A673 (cell line): ENCODE data around the gene RERE. TPM values are rescaled to one million over a fixed set of nuclear protein-coding genes. Genes with fewer than 3 reads are reported as not detected.
"Not testable (repeated sequence)": the region's sequence is repeated elsewhere in the genome, so short reads cannot be mapped to it uniquely, and the experiment has no call there.

ENCODE experiments used
- BruUV-seq: library from RNA; stranded (reverse); fragments of 400-500 nt; replicated peaks from 2 replicates; lab custom pipeline; 2021; lab: Mats Ljungman, UMichigan
- CTCF ChIA-PET: fragments of 300-600 bp; sonication (Branson Sonifier 250); formaldehyde crosslinking; loops from one replicate; lab custom pipeline; 2022; ENCODE audit warnings: antibody characterized with exemption; lab: Charles Lee
- POLR2A ChIA-PET: fragments of 300-600 bp; sonication (Branson Sonifier 250); formaldehyde crosslinking; loops from one replicate; lab custom pipeline; 2022; ENCODE audit warnings: antibody characterized with exemption; ENCODE audit not compliant: low non-redundant PET; lab: Charles Lee
- DNase-seq: peaks from one replicate; pipeline ENCODE4 v3.0.0-alpha.2; 2015; ENCODE audit warnings: low spot score
- H3K27ac ChIP-seq: fragments of 200-600 bp; sonication (generic); 2 replicates; pipeline ENCODE4 v1.5.1; 2016; ENCODE audit warnings: mixed run types, low read depth, mild to moderate bottlenecking, mixed read lengths, antibody characterized with exemption, low read length; ENCODE audit not compliant: poor library complexity, severe bottlenecking
- H3K27me3 ChIP-seq: fragments of 200-600 bp; sonication (generic); replicated peaks from 2 replicates; pipeline ENCODE4 v1.6.1; 2017; ENCODE audit warnings: mixed run types, low read depth, mild to moderate bottlenecking, mixed read lengths, antibody characterized with exemption, low read length; ENCODE audit not compliant: insufficient read depth, poor library complexity
- H3K36me3 ChIP-seq: fragments of 200-600 bp; sonication (generic); 2 replicates; pipeline ENCODE4 v1.6.1; 2016; ENCODE audit warnings: mixed run types, mild to moderate bottlenecking, mixed read lengths, antibody characterized with exemption, low read length; ENCODE audit not compliant: insufficient read depth, poor library complexity, severe bottlenecking
- H3K4me1 ChIP-seq: fragments of 200-600 bp; sonication (generic); 2 replicates; pipeline ENCODE4 v1.6.1; 2017; ENCODE audit warnings: mixed run types, mild to moderate bottlenecking, mixed read lengths, antibody characterized with exemption, low read length; ENCODE audit not compliant: insufficient read depth, poor library complexity, severe bottlenecking
- H3K4me3 ChIP-seq: fragments of 200-600 bp; sonication (generic); 2 replicates; pipeline ENCODE4 v1.5.1; 2016; ENCODE audit warnings: low read depth, mixed run types, mild to moderate bottlenecking, mixed read lengths, low read length; ENCODE audit not compliant: poor library complexity, severe bottlenecking
- H3K9me3 ChIP-seq: fragments of 200-600 bp; sonication (generic); 2 replicates; pipeline ENCODE4 v1.6.1; 2016; ENCODE audit warnings: mixed run types, low read depth, mild to moderate bottlenecking, mixed read lengths, antibody characterized with exemption, low read length; ENCODE audit not compliant: poor library complexity, severe bottlenecking
- EZH2 ChIP-seq: fragments of 200-600 bp; sonication (generic); IDR thresholded peaks from 2 replicates; pipeline ENCODE4 v1.6.1; 2017; ENCODE audit warnings: borderline replicate concordance, low read depth, mild to moderate bottlenecking, mixed read lengths, antibody characterized with exemption, low read length; ENCODE audit not compliant: poor library complexity, severe bottlenecking
- intact Hi-C: fragments of 100-400 bp; cut with micrococcal nuclease; formaldehyde crosslinking; loops from one replicate; pipeline ENCODE4 v1.10.0; 2022; ENCODE audit not compliant: unreplicated experiment
- total RNA-seq: library from RNA; stranded (reverse); gene quantifications from 2 replicates; pipeline ENCODE4 v1.2.3, GENCODE V29; 2021
- TF ChIP-seq, protein P1 (sequence below): fragments of 300-800, 200-600 bp; sonication (generic); conservative IDR thresholded peaks from 2 replicates; pipeline ENCODE4 v1.5.1; 2017; ENCODE audit warnings: low read depth, mild to moderate bottlenecking, antibody characterized with exemption, low read length, moderate library complexity, mixed read lengths

RERE gene
- total RNA-seq, 1 experiment from 2014 or later, result 188 TPM

- Histone ChIP-seq H3K4me3 (no peak overlapping the region), H3K36me3 (no peaks in the 10 kb centered on the region), H3K4me1 (peaks cover 9% of the 10 kb centered on the region), H3K9me3 (no peaks in the 10 kb centered on the region), H3K27ac (no peak overlapping the region), H3K27me3 (no peaks in the 10 kb centered on the region)
- ChIA-PET CTCF (interaction anchor here (0.7 kb wide), 1 partner anchor 7 kb away, joined by 6 read pairs; no protein-coding TSS in a partner anchor), POLR2A (no interaction called here)
- TF ChIP-seq EZH2, result no peak
- no peak for DNase-seq
- BruUV-seq, result no TSS peak
- intact Hi-C loops, result no loop called here
Observed at GRCh38 chr1:8789314-8790214, 27.9 kb downstream of the RERE start.

- TF ChIP-seq, protein P1, sequence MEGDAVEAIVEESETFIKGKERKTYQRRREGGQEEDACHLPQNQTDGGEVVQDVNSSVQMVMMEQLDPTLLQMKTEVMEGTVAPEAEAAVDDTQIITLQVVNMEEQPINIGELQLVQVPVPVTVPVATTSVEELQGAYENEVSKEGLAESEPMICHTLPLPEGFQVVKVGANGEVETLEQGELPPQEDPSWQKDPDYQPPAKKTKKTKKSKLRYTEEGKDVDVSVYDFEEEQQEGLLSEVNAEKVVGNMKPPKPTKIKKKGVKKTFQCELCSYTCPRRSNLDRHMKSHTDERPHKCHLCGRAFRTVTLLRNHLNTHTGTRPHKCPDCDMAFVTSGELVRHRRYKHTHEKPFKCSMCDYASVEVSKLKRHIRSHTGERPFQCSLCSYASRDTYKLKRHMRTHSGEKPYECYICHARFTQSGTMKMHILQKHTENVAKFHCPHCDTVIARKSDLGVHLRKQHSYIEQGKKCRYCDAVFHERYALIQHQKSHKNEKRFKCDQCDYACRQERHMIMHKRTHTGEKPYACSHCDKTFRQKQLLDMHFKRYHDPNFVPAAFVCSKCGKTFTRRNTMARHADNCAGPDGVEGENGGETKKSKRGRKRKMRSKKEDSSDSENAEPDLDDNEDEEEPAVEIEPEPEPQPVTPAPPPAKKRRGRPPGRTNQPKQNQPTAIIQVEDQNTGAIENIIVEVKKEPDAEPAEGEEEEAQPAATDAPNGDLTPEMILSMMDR, result no peak
- TF ChIP-seq EZH2, result no peak
- intact Hi-C loops, result no loop called here
- no peak overlapping the region for H3K4me3 ChIP-seq
- no peaks in the 10 kb centered on the region for H3K27me3 ChIP-seq
- H3K27ac ChIP-seq, result no peak overlapping the region
- ChIA-PET POLR2A (no interaction called here), CTCF (no interaction called here)
- H3K36me3 ChIP-seq, result no peaks in the 10 kb centered on the region
- peaks cover 4% of the 10 kb centered on the region for H3K4me1 ChIP-seq
- no peak for DNase-seq
- no TSS peak for BruUV-seq
- no peaks in the 10 kb centered on the region for H3K9me3 ChIP-seq
Observed at GRCh38 chr1:8787218-8787617, 30.2 kb downstream of the RERE start.

- POLR2A ChIA-PET, DNase-seq, BruUV-seq, CTCF ChIA-PET, H3K4me1 ChIP-seq, H3K9me3 ChIP-seq, H3K27ac ChIP-seq, intact Hi-C loops, H3K4me3 ChIP-seq, H3K27me3 ChIP-seq, H3K36me3 ChIP-seq: not testable (repeated sequence)
Observed at GRCh38 chr1:8786204-8786603, 31.2 kb downstream of the RERE start.

DNA sequence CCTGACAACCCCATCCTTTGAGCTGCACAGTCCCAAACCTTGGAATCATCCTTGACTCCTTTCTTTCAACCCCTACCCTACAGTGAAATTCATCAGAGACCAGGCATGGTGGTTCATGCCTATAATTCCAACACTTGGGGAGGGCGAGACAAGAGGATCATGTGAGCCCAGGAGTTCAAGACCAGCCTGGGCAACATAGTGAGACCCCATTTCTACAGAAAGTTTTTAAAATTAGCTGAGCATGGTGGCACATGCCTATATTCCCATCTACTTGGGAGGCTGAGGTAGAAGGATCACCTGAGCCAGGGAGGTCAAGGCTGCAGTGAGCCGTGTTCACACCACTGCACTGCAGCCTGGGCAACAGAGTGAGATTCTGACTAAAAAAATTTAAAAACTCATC is 34.5 kb downstream of the RERE start:
- H3K4me1 ChIP-seq, result peaks cover 4% of the 10 kb centered on the region
- H3K9me3 ChIP-seq, result no peaks in the 10 kb centered on the region
- no peaks in the 10 kb centered on the region for H3K36me3 ChIP-seq
- no peaks in the 10 kb centered on the region for H3K27me3 ChIP-seq
- POLR2A ChIA-PET, result no interaction called here
- BruUV-seq, result no TSS peak
- no peak overlapping the region for H3K4me3 ChIP-seq
- intact Hi-C loops, result no loop called here
- no peak for DNase-seq
- CTCF ChIA-PET, result no interaction called here
- H3K27ac ChIP-seq, result no peak overlapping the region
- TF ChIP-seq, protein P1, result no peak
- TF ChIP-seq EZH2, result no peak
